H1 (cell line): ENCODE measurements around the gene PKP3. TPM values are rescaled to one million over a fixed set of nuclear protein-coding genes. Genes with fewer than 3 reads are reported as not detected.

Experiments used
- BCL11A ChIP-seq, 2 experiments: IDR thresholded peaks; one replicate each; pipeline ENCODE4 v1.6.1; 2011; ENCODE audit warnings: low read depth in 2 of 2, low read length in 2 of 2, mild to moderate bottlenecking in 2 of 2
- SIX5 ChIP-seq: IDR thresholded peaks from 2 replicates; pipeline ENCODE4 v1.6.1; 2011; ENCODE audit warnings: mild to moderate bottlenecking, low read depth, low read length
- polyA plus RNA-seq, 7 experiments: library from polyadenylated mRNA; depleted of rRNA in 3 of 7; stranded (reverse) in 5 of 7; unstranded in 2 of 7; fragments of >200 nt in 5 of 7; fragments of 200-250 nt in 2 of 7; gene quantifications; 1 replicate in 5 of 7; 2 replicates in 1 of 7; 4 replicates in 1 of 7; pipeline versions ENCODE4 v1.2.1 to v1.2.3, GENCODE V29; 2011 to 2013; ENCODE audit warnings: missing spikeins in 2 of 7, mixed read lengths in 2 of 7
- total RNA-seq: library from RNA; stranded (reverse); fragmentation: NEBNext Ultra II Directional; extraction: Animal tissue kit (Norgen Biotek cat#: 25700); gene quantifications from 2 replicates; pipeline ENCODE4 v1.2.1, GENCODE V29; 2021

PKP3 gene
- total and polyA plus RNA-seq, 2 of the 8 experiments (the other 6 are each of a cell fraction or from before 2014, with no cell fraction given), result 16.7 to 28.7 TPM

- TF ChIP-seq SIX5 (no peak), BCL11A (IDR thresholded peaks at IDR 0.05; ENCODE audit: low read depth in 2 of 2, low read length in 2 of 2) (no peak)
Measured at GRCh38 chr11:405954-406795, 12.2 kb downstream of the PKP3 start (continued).
